SK-N-DZ (cell line): ENCODE measurements around the gene EEF2.
"Not testable (repeated sequence)": the region's sequence is repeated elsewhere in the genome, so short reads cannot be mapped to it uniquely, and the experiment has no call there.

ENCODE experiments used
- DNase-seq: peaks from one replicate; pipeline ENCODE4 v3.0.0-alpha.2; 2015; ENCODE audit warnings: low spot score
- small RNA-seq, 2 experiments: library from RNA; depleted of rRNA; stranded (forward); fragments of <200 nt; gene quantifications; one replicate each; pipeline ENCODE3, GENCODE V24; 2014

The EEF2 gene

GRCh38 chr19:3949294-3949693 is 36.0 kb downstream of the EEF2 start:
- DNase-seq, result no peak

- DNase-seq, result not testable (repeated sequence)
Measured at GRCh38 chr19:3947316-3947933, 37.8 kb downstream of the EEF2 start.

GRCh38 chr19:3945838-3946237 is 39.4 kb downstream of the EEF2 start:
- no peak for DNase-seq

DNA sequence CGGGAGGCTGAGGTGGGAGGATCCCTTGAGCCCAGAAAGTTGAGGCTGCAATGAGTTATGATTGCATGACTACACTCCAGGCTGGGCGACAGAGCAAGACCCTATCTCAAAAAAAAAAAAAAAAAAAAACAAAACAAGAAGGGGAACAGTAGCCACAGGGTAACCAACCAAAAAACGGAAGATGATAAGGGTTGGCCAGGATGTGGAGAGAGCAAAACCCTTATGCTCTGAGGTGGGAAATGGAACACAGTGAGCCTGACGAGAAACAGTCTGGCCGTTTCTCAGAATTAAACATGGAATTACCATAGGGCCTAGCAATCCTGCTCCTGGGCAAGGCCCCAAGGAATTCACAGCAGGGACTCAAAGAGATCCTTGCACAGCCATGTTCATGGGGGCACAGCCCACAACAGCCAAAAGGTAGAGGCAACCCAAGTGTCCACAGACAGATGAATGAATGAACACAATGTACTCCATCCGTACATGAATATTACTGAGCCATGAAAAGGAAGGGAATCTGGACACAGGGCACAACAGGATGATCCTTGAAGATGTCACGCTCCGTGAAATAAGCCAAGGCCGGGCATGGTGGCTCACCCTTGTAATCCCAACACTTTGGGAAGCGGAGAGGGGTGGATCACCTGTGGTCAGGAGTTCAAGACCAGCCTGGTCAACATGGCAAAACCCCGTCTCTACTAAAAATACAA is 41.1 kb downstream of the EEF2 start:
- no peak for DNase-seq

GRCh38 chr19:3942790-3943409 is 42.4 kb downstream of the EEF2 start:
- no peak for DNase-seq

DNA sequence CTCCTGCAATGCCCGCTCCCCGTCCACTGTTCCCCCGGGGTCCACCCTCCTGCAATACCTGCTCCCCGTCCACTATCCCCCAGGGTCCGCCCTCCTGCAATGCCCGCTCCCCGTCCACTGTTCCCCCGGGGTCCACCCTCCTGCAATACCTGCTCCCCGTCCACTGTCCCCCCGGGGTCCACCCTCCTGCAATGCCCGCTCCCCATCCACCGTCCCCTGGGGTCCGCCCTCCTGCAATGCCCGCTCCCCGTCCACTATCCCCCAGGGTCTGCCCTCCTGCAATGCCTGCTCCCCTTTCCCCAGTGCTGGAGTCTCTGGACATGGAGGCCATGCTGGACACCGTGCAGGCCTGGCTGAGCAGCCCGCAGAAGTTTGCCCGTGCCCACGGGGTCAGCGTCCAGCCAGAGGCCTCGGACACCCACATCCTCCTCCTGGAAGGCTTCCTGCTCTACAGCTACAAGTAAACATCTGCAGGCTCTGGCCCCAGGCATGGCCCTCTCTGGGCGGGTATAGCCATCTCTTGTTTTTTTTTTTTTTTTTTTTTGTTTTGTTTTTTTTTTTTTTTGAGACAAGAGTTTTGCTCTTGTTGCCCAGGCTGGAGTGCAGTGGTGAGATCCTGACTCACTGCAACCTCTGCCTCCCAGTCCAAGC is 46.8 kb downstream of the EEF2 start:
- DNase-seq, result not testable (repeated sequence)

DNA sequence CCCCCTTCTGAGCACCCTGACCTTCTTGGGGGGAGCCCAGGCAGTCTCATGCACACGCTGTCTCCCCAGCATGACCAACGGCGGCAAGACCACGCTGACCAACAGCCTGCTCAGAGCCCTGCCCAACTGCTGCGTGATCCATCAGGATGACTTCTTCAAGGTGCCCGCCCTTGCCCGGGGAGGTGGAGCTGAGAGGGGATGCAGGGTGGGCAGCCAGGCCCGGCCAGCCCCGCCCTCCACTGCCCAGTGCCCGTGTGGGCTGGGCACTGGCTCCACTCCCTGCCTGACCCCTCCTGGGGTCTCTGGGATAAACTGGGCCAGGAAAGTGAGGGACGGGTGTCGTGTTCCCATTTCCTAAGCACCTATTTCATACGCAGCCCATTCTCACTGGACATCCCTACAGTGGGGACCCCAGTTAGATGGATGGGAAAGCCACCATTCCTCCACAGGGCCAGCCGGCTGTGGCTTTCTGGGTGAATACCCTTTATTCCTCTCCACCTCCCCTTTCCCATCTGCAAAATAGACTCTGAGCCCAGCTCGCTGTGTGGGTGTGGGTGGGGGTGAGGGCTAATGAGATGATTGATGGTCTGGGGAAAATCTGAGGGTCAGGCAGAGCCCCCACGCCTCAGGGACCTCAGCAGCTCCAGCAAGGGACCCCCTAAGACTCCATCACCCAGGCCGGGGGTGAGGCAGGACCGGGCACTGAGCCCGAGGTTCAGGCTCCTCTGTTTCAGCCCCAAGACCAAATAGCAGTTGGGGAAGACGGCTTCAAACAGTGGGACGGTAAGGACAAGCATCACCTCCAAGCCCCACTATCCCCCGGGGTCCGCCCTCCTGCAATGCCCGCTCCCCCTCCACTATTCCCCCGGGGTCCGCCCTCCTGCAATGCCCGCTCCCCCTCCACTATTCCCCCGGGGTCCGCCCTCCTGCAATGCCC is 48.5 kb downstream of the EEF2 start:
- no peak for DNase-seq

GRCh38 chr19:3932931-3933810 is 52.1 kb downstream of the EEF2 start, which contains the start of gene NMRK2:
Gene NMRK2, plus strand, starts transcription at chr19:3933069. Its CDS starts 603 bp downstream, at chr19:3933672.
- DNase-seq, result no peak

DNA sequence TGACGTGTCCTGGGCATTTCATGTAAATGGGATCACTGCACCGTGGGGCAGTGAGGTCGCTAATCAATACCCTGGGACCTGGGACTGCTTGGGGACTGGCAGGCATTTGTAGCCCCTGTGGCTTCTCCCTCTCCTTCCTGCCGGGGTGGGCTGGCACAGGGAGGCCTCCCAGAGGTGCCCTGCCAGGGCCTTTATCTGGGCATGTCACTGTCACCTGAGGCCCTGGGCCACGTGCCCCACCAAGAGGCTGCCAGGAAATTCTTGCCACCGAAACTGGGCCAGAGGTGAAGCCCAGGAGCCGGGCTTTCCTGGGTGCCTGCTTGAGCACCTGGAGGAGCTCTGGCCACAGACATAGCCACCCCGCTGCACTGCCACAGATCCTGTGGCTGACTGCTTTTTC is 54.2 kb downstream of the EEF2 start:
- DNase-seq, result no peak

Small RNA genes within 50 kb of the gene (small RNA-seq; reads per million reads assigned to genes)
- gene SNORD37, result 0.71 to 61.5 reads per million in 2 experiments
